HL-60 (cell line): ENCODE measurements around the gene DSC1.

ENCODE experiments used
- DNase-seq, 2 experiments: peaks; one replicate each; pipeline ENCODE4 v3.0.0-alpha.2; 2010 to 2020; ENCODE audit warnings: low read depth in 1 of 2, low spot score in 1 of 2
- H3K27ac ChIP-seq: fragments of 250-450 bp; sonication (Bioruptor Pico); replicated peaks from 2 replicates; pipeline ENCODE4 v1.5.1; 2020; ENCODE audit warnings: mild to moderate bottlenecking, moderate library complexity
- H3K27me3 ChIP-seq: fragments of 250-450 bp; sonication (Bioruptor Pico); 2 replicates; pipeline ENCODE4 v1.5.1; 2021; ENCODE audit warnings: mild to moderate bottlenecking, moderate library complexity; ENCODE audit not compliant: insufficient read depth, poor library complexity, severe bottlenecking
- H3K4me3 ChIP-seq: replicated peaks from 2 replicates; pipeline ENCODE4 v1.5.1; 2011; ENCODE audit warnings: mild to moderate bottlenecking, control low read depth, low read length; ENCODE audit not compliant: insufficient read depth
- GABPA ChIP-seq: IDR thresholded peaks from 2 replicates; pipeline ENCODE4 v1.6.1; 2012; ENCODE audit warnings: low read depth
- POLR2AphosphoS5 ChIP-seq: IDR thresholded peaks from 2 replicates; pipeline ENCODE4 v1.6.1; 2012; ENCODE audit warnings: low read depth
- SPI1 ChIP-seq: IDR thresholded peaks from 2 replicates; pipeline ENCODE4 v1.6.1; 2012; ENCODE audit warnings: low read depth, mild to moderate bottlenecking, borderline replicate concordance
- TF ChIP-seq, protein P1 (sequence below): IDR thresholded peaks from 2 replicates; pipeline ENCODE4 v1.6.1; 2012; ENCODE audit warnings: low read depth; ENCODE audit not compliant: insufficient replicate concordance
- TF ChIP-seq, protein P2 (sequence below): IDR thresholded peaks from one replicate; pipeline ENCODE4 v1.5.1; 2011; ENCODE audit warnings: low read length, control low read depth, inconsistent platforms; ENCODE audit not compliant: insufficient read depth

The DSC1 gene

DNA sequence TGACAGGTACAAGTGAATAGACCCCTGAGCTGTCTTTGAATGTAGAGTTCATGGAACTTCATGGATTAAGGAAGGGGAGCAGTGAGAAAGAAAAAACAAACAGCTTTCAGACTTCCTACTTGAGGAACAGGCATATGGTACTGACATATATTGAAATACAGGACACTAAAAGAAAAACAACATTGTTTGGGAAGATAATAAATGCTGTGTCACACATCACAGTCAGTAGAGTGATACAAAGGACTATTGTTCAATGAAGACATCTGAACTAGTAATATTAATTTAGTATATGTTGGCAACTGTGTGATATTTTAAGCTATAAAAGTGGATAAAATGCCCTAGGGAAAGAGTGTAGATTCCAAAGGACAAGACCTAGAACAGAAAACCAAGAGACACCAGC lies 63.8 kb downstream of the DSC1 start:
- Histone ChIP-seq H3K4me3 (no peak overlapping the region), H3K27me3 (no peaks in the 10 kb centered on the region), H3K27ac (no peak overlapping the region)
- DNase-seq = no peak
- TF ChIP-seq, protein P1, sequence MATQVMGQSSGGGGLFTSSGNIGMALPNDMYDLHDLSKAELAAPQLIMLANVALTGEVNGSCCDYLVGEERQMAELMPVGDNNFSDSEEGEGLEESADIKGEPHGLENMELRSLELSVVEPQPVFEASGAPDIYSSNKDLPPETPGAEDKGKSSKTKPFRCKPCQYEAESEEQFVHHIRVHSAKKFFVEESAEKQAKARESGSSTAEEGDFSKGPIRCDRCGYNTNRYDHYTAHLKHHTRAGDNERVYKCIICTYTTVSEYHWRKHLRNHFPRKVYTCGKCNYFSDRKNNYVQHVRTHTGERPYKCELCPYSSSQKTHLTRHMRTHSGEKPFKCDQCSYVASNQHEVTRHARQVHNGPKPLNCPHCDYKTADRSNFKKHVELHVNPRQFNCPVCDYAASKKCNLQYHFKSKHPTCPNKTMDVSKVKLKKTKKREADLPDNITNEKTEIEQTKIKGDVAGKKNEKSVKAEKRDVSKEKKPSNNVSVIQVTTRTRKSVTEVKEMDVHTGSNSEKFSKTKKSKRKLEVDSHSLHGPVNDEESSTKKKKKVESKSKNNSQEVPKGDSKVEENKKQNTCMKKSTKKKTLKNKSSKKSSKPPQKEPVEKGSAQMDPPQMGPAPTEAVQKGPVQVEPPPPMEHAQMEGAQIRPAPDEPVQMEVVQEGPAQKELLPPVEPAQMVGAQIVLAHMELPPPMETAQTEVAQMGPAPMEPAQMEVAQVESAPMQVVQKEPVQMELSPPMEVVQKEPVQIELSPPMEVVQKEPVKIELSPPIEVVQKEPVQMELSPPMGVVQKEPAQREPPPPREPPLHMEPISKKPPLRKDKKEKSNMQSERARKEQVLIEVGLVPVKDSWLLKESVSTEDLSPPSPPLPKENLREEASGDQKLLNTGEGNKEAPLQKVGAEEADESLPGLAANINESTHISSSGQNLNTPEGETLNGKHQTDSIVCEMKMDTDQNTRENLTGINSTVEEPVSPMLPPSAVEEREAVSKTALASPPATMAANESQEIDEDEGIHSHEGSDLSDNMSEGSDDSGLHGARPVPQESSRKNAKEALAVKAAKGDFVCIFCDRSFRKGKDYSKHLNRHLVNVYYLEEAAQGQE = no peak
- no peak for TF ChIP-seq SPI1
- TF ChIP-seq GABPA = no peak

DNA sequence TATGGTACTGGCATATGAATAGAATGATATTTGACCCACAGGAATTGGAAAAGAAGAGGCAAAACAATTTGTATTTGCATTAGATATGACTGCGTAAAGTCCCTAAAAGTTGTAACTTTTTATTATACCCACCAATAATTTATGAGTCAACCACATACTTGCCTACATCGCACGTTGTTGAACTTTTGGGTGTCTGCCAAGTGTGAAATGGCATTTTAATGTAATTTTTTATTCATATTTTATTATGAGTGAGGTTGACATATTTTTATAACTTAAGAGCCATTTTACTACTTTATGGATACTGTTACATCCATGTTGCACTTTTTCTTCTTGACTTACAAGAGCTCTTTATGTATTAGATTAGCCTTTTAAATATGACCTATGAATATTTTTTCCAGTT lies 65.0 kb downstream of the DSC1 start:
- H3K27me3 ChIP-seq = no peaks in the 10 kb centered on the region
- DNase-seq = no peak
- H3K4me3 ChIP-seq = no peak overlapping the region
- TF ChIP-seq, protein P1 = no peak
- TF ChIP-seq SPI1 = no peak
- TF ChIP-seq, protein P2, sequence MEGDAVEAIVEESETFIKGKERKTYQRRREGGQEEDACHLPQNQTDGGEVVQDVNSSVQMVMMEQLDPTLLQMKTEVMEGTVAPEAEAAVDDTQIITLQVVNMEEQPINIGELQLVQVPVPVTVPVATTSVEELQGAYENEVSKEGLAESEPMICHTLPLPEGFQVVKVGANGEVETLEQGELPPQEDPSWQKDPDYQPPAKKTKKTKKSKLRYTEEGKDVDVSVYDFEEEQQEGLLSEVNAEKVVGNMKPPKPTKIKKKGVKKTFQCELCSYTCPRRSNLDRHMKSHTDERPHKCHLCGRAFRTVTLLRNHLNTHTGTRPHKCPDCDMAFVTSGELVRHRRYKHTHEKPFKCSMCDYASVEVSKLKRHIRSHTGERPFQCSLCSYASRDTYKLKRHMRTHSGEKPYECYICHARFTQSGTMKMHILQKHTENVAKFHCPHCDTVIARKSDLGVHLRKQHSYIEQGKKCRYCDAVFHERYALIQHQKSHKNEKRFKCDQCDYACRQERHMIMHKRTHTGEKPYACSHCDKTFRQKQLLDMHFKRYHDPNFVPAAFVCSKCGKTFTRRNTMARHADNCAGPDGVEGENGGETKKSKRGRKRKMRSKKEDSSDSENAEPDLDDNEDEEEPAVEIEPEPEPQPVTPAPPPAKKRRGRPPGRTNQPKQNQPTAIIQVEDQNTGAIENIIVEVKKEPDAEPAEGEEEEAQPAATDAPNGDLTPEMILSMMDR = no peak
- no peak overlapping the region for H3K27ac ChIP-seq

DNA sequence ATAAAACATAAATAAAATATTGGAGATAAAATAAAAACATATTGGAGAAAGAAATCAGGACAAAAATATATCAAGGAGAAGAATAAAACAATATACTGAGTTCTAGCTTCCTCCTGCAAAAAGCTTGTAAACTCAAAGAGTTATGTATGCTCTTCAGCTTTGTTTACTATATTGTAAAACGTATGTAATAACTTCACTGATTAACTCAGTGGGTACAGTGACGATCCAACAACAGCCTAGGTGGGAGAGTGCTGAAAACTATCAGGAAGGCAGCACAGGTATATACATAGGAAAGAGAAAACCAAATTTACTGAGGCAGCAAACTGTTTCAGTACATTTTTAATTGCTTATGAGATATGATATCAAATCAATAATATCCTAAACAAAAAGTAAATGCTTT lies 68.8 kb downstream of the DSC1 start:
- TF ChIP-seq, protein P2 = no peak
- TF ChIP-seq SPI1 (no peak), GABPA (no peak), POLR2AphosphoS5 (no peak)
- TF ChIP-seq, protein P1 = no peak
- no peaks in the 10 kb centered on the region for H3K27me3 ChIP-seq
- no peak for DNase-seq
- no peak overlapping the region for H3K4me3 ChIP-seq
- no peak overlapping the region for H3K27ac ChIP-seq

DNA sequence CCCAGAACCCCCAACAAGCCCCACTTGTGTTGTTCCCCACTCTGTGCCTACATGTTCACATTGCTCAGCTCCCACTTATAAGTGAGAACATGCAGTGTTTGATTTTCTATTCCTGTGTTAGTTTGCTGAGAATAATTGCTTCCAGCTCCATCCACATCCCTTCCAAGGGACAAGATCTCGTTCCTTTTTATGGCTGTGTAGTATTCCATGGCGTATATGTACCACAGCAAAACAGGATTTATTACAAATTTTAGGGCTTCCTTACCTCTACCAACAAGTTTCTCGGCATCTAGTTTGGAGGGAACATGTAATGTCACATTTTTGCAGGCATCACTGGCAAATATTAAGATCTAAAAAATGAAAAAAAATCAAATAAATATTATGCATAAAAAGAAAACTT lies 69.4 kb downstream of the DSC1 start:
- DNase-seq = no peak
- TF ChIP-seq, protein P2 = no peak
- TF ChIP-seq POLR2AphosphoS5 (no peak), GABPA (no peak), SPI1 (no peak)
- TF ChIP-seq, protein P1 = no peak
- Histone ChIP-seq H3K4me3 (no peak overlapping the region), H3K27ac (no peak overlapping the region), H3K27me3 (no peaks in the 10 kb centered on the region)
